GM19397 (cell line): Measurements from ENCODE around the gene HSPA12B.

Experiments
- ATAC-seq: cut with Tn5 transposase; IDR thresholded peaks from one replicate; pipeline ENCODE4 v1.9.1; 2021; ENCODE audit warnings: mild to moderate bottlenecking, moderate library complexity; ENCODE audit not compliant: unreplicated experiment

The HSPA12B gene

GRCh38 chr20:3704087-3704486 lies 28.4 kb upstream of the HSPA12B start:
- ATAC-seq = no peak

- no peak for ATAC-seq
Observed at GRCh38 chr20:3705491-3705969, 27.0 kb upstream of the HSPA12B start.

- no peak for ATAC-seq
Observed at GRCh38 chr20:3705970-3706739, 26.3 kb upstream of the HSPA12B start.

GRCh38 chr20:3706774-3707507 lies 25.5 kb upstream of the HSPA12B start:
- no peak for ATAC-seq

GRCh38 chr20:3707508-3707899 lies 25.0 kb upstream of the HSPA12B start:
- ATAC-seq = no peak

GRCh38 chr20:3710011-3710466 lies 22.4 kb upstream of the HSPA12B start:
- ATAC-seq = no peak

GRCh38 chr20:3710703-3711483 lies 21.6 kb upstream of the HSPA12B start:
- no peak for ATAC-seq

- ATAC-seq = no peak
Observed at GRCh38 chr20:3711484-3711941, 21.0 kb upstream of the HSPA12B start.

- no peak for ATAC-seq
Observed at GRCh38 chr20:3712279-3712873, 20.1 kb upstream of the HSPA12B start, which contains the start of gene SIGLEC1. SIGLEC1 (minus strand) TSS chr20:3712600; CDS start chr20:3707128, 5,472 bp downstream.

- no peak for ATAC-seq
Observed at GRCh38 chr20:3714092-3714491, 18.4 kb upstream of the HSPA12B start.

GRCh38 chr20:3716195-3716834 lies 16.2 kb upstream of the HSPA12B start:
- ATAC-seq = no peak

- ATAC-seq = no peak
Observed at GRCh38 chr20:3719046-3719445, 13.4 kb upstream of the HSPA12B start.

GRCh38 chr20:3720068-3720467 lies 12.4 kb upstream of the HSPA12B start:
- no peak for ATAC-seq

GRCh38 chr20:3720626-3721025 lies 11.9 kb upstream of the HSPA12B start:
- no peak for ATAC-seq

GRCh38 chr20:3721912-3722311 lies 10.6 kb upstream of the HSPA12B start:
- no peak for ATAC-seq

GRCh38 chr20:3723284-3723683 lies 9.2 kb upstream of the HSPA12B start:
- no peak for ATAC-seq

GRCh38 chr20:3724356-3724755 lies 8.1 kb upstream of the HSPA12B start:
- no peak for ATAC-seq

GRCh38 chr20:3727401-3728021 lies 5.0 kb upstream of the HSPA12B start:
- ATAC-seq = no peak

- no peak for ATAC-seq
Observed at GRCh38 chr20:3728354-3728753, 4.1 kb upstream of the HSPA12B start.

- ATAC-seq = no peak
Observed at GRCh38 chr20:3728876-3729275, 3.6 kb upstream of the HSPA12B start.
